SK-N-MC (cell line): ENCODE results near the gene RNF144A.
A peak's percentile ranks its signal among the peaks of the same experiment; 100 is the strongest.

Source experiments
- DNase-seq: peaks from one replicate; pipeline ENCODE4 v3.0.0-alpha.2; 2011; ENCODE audit warnings: low read depth, low spot score
- H3K27ac ChIP-seq: fragments of 200-600 bp; sonication (generic); 2 replicates; pipeline ENCODE4 v1.5.1; 2016; ENCODE audit warnings: mixed run types
- H3K36me3 ChIP-seq: fragments of 200-600 bp; sonication (generic); 2 replicates; pipeline ENCODE4 v1.6.1; 2017; ENCODE audit warnings: antibody characterized with exemption, low read length, mixed read lengths; ENCODE audit not compliant: insufficient read depth
- H3K4me3 ChIP-seq: fragments of 200-600 bp; sonication (generic); 2 replicates; pipeline ENCODE4 v1.5.1; 2016
- H3K9ac ChIP-seq: fragments of 200-600 bp; sonication (generic); 2 replicates; pipeline ENCODE4 v1.8.0; 2017; ENCODE audit warnings: mixed run types, mixed read lengths; ENCODE audit not compliant: insufficient read length
- H3K9me3 ChIP-seq: fragments of 200-600 bp; sonication (generic); 2 replicates; pipeline ENCODE4 v1.6.1; 2017; ENCODE audit warnings: low read depth, mild to moderate bottlenecking, antibody characterized with exemption, low read length, moderate library complexity, mixed read lengths
- EZH2 ChIP-seq: fragments of 200-600 bp; sonication (generic); IDR thresholded peaks from one replicate; pipeline ENCODE4 v1.6.1; 2017; ENCODE audit warnings: antibody characterized with exemption
- FOXP2 ChIP-seq: optimal IDR thresholded peaks from 2 replicates; pipeline ENCODE3; 2011; ENCODE audit warnings: mild to moderate bottlenecking, moderate library complexity; ENCODE audit not compliant: insufficient read depth; ENCODE audit errors: extremely low read length, control extremely low read depth
- POLR2AphosphoS5 ChIP-seq: IDR thresholded peaks from 2 replicates; pipeline ENCODE4 v1.6.1; 2012; ENCODE audit warnings: mild to moderate bottlenecking, low read depth, low read length, borderline replicate concordance

Gene RNF144A

DNA sequence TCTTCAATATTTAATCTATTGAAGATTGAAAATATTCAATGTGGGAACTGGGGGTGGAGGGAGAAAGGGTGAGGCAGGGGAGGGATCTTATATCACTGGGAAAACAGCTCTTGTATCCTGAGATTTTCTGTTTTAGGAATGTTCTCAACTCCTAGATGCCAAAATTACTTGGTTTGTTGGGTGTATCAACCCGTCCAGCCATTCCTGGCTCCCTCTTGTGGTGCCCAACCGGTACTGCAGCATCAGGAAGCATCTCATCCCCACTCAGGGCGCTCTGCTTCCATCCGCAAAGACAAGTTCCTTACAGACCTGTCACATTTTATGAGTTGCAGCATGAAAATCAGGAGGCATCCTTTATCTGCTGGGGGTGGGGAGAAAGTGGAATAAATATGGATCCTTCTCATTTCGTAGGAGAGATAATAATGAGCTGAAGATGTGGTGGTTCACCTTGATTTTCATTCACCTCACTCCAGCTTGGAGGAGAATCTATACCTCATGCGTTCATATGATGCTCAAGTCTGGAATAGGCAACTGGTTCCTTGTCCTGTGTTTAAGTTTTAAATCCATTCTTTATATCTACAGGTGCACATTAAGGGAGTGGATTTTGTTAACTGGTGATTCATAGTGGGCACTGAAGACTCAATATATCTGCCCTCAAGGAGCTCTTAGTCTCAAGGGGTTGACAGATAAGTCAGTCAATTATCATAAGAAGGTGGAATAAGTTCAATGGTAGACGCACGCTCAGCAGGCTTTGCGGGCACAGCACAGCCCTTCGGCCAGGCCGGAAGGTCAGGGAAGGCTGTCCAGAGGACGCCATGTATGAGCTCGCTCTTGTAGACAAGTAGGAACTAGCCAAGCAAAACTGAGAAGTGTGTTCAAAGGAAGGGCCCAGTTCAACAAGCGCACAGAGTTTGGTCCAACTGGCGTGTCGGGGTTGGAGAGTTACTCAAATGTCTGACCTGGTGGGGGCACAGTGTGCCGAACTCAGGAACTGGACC lies 127.3 kb downstream of the RNF144A start:
- DNase-seq = peak; percentile 20
- H3K27ac ChIP-seq = no peak overlapping the region
- no peak for TF ChIP-seq EZH2
- no peak for TF ChIP-seq POLR2AphosphoS5
- TF ChIP-seq FOXP2 = no peak
- H3K9me3 ChIP-seq = no peaks in the 10 kb centered on the region
- H3K36me3 ChIP-seq = peaks cover 11% of the 10 kb centered on the region; the same call in 1 of the 2 replicates
- H3K4me3 ChIP-seq = no peak overlapping the region
- H3K9ac ChIP-seq = no peak overlapping the region

DNA sequence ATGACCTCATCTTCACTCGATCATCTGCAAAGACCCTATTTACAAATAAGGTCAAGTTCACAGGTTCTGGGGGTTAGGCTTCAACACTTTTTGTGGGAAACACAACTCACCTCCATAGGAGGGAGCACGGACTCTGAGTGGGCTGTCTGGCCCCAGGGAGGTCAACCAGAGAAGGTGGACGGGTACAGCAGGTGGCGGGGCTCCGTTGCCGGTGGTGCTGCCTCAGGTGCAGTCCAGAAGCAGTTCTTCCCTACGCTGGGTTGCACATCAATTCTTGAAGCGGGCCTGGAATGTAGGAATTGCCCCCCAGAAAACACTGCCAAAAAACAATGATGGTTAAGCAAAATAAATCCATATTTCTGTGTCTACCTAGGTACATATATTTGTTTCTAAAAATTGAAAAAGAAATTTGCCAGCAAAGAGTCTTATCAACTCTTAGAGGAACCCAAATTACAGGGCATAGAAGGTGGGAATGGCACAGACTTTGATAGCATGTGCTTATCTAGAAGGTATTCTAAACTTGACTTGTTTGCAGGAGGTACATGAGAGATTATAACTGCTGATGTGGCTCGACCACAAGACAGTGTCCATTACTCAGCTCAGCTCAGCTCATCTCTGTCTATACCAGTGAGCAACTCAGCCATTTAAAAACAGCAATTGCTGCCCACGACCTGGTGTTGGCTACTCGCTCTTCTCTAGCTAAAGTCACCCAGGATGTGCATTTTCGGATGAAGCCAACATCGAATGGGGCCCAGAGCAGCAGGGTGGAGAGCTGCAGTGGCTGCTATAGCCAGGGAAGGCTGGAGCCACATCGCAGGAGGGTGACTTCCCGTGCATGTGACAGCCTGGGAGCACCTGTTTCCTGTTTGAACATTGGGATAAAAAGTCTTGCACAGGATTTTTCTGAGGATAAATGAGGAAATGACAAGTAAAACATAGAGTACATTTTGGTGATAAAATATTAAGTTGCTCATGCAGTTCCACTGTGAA lies 128.7 kb downstream of the RNF144A start:
- Histone ChIP-seq H3K9ac (no peak overlapping the region), H3K4me3 (no peak overlapping the region), H3K9me3 (no peaks in the 10 kb centered on the region), H3K36me3 (peaks cover 3% of the 10 kb centered on the region; the same call in 1 of the 2 replicates), H3K27ac (no peak overlapping the region)
- TF ChIP-seq EZH2 (no peak), POLR2AphosphoS5 (no peak), FOXP2 (no peak)
- no peak for DNase-seq

DNA sequence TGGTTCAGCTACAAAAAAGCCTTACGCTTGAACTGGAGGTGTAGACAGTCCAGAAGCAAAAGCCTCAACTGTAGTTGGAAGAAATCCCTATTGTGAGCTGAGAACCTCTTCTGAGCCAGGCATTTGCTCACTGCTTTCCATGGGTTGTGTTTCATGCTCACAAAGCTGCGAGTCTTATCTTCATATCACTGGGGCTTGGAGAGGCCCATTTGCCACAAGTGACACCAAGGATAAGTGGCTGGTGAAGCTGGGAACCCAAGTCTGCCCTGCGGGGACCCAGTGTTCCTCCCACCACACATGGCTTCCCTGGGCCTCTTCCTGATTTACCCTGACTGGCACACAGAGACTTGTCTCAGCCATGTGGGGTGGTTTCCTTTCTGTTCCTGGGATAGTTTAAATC lies 130.4 kb downstream of the RNF144A start:
- TF ChIP-seq POLR2AphosphoS5 (no peak), EZH2 (no peak), FOXP2 (no peak)
- no peaks in the 10 kb centered on the region for H3K9me3 ChIP-seq
- H3K4me3 ChIP-seq = no peak overlapping the region
- no peaks in the 10 kb centered on the region; the same call in 1 of the 2 replicates for H3K36me3 ChIP-seq
- H3K27ac ChIP-seq = no peak overlapping the region
- no peak overlapping the region for H3K9ac ChIP-seq
- DNase-seq = no peak

DNA sequence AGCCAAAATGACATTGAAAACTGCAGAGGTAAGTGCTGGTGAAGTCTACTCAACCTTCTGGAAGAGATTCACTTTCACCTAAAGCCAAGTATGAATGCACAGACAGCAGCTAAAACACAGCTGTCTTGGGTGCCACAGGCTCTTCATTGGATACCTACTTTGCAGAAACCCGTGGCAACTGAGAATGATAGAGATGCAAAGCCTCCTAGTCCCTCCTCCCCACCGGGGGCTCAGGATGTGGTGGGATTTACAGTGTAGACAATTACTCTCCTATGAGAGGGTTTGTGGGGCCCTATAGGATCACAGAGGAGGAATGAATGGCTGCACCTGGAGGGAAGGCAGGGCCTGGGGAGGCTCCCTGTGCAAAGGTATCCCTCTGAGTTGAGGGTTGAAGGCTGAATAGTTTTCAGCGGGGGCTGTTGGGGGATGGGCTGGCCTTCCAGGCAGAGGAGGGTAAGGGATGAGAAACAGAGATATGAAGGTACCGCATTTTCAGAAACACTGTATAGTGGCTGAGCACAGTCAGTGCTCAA lies 131.6 kb downstream of the RNF144A start:
- DNase-seq = no peak
- TF ChIP-seq POLR2AphosphoS5 (no peak), FOXP2 (no peak), EZH2 (no peak)
- H3K9ac ChIP-seq = no peak overlapping the region
- H3K4me3 ChIP-seq = no peak overlapping the region
- no peaks in the 10 kb centered on the region; the same call in 1 of the 2 replicates for H3K36me3 ChIP-seq
- no peak overlapping the region for H3K27ac ChIP-seq
- no peaks in the 10 kb centered on the region for H3K9me3 ChIP-seq

DNA sequence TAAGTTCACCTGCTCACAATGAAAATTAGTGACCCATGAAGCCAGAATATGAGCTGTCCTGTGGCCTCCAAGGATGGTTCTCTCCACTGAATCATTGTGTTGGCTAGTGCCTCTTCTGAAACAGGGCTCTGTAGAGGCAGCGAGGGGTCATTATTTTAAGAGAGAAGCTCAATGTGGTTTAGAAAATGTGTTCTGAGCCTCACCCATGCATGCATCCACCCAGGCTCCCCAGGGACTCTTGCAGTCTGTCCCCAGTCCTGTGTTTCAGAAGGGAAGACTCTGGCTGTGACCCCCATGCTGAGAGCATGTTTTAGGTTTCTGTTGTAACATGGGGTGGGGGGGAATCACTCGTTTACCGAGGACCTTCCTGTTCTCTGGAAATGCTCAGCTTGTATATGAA lies 135.2 kb downstream of the RNF144A start:
- Histone ChIP-seq H3K4me3 (no peak overlapping the region), H3K36me3 (no peaks in the 10 kb centered on the region), H3K9me3 (no peaks in the 10 kb centered on the region), H3K9ac (no peak overlapping the region), H3K27ac (no peak overlapping the region; the same call in 1 of the 2 replicates)
- TF ChIP-seq POLR2AphosphoS5 (no peak), EZH2 (no peak), FOXP2 (no peak)
- no peak for DNase-seq

DNA sequence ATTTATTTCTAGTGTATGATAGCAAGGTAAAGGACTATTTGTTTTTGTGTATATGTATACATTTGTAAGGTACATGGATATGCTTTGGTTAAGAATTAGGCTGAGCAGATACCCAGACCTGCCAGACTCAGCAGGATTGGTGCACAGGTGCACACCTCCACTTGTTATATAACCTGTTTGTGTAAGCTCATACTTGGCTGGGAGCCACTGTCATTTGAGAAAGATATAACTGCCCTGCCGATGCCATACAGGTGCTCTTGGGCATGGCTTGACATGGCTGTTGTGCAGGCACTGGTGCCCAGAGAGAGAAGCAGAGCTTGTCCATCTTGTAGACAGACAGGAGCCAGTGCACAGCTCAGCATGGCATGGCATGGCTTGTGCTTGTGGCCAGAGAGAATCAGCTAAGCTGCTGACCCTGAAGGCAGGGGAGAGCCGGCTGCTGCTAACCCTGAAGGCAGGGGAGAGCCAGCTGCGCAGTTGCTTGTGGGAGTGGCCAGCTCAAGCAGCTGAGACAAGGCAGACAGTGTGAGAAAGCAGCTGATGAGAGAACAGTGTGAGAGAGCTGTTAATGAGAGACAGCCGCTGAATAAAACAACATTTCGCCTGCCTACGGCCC lies 136.5 kb downstream of the RNF144A start:
- no peak for TF ChIP-seq EZH2
- H3K9me3 ChIP-seq = no peaks in the 10 kb centered on the region
- no peak overlapping the region for H3K27ac ChIP-seq
- H3K9ac ChIP-seq = no peak overlapping the region
- DNase-seq = no peak
- no peaks in the 10 kb centered on the region for H3K36me3 ChIP-seq
- no peak overlapping the region for H3K4me3 ChIP-seq

DNA sequence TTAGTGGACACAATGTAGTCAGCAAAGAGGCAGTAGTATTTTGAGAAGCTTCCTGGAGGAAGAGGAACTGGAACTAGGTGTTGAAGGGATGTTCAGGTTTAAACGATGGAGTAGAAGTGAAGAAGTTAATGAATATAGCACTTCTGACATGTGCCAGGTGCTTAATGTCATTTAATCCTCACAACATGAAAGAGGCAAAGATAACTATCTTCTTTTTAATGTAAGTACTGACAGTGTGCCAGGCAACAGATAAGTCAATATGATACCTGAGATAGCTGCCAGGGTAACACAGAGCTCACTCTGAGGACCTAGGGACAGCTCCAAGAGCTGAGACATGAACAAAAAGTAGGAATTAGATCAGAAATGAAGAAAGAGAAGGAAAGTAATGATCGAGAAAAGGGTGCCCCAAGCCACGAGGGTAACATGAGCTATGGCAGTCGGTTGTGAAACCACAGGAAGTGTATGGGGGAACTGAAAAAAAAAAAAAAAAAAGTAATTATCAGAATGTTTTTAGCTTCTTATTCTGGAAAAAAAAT lies 140.7 kb downstream of the RNF144A start:
- no peak for DNase-seq
- H3K27ac ChIP-seq = no peak overlapping the region
- no peaks in the 10 kb centered on the region for H3K9me3 ChIP-seq
- TF ChIP-seq POLR2AphosphoS5 (no peak), EZH2 (no peak), FOXP2 (no peak)
- H3K9ac ChIP-seq = no peak overlapping the region
- no peaks in the 10 kb centered on the region for H3K36me3 ChIP-seq
- H3K4me3 ChIP-seq = no peak overlapping the region
